ENCODE results near the gene ZNF358. TPM values are rescaled to one million over a fixed set of nuclear protein-coding genes. Genes with fewer than 3 reads are reported as not detected.

ZNF358 gene
- total RNA-seq, 1 donor from 2014 or later = 16.9 TPM

DNA sequence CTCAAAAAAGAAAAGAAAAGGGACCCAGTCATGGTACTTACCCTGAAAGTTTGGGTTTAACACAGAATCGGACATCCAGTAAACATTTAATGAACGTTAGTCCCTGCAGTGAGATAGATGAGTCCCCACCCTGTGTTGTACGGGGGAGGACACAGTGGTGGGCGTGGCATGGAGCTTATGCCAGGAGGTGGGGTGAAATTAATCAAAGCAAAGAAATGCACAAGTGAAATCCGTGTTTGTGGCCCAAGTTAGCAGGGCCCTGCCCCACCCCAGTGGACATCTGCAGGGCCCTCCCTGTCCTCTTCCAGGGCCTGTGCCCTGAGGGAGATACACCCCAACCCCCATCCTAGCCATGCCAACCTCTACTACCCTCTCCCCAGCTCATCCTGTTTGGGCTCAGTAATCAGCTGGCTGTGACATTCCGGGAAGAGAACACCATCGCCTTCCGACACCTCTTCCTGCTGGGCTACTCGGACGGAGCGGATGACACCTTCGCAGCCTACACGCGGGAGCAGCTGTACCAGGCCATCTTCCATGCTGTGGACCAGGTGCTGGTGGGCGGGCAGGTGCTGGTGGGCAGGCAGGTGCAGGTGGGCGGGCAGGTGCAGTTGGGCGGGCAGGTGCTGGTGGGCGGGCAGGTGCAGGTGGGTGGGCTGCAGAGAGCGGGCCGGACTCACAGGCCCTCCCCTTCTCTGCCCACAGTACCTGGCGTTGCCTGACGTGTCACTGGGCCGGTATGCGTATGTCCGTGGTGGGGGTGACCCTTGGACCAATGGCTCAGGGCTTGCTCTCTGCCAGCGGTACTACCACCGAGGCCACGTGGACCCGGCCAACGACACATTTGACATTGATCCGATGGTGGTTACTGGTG lies 10.4 kb downstream of the ZNF358 start:
- Histone ChIP-seq H4K20me1 (ENCODE audit: low read depth) (peaks cover 4% of the 10 kb centered on the region), H3K4me2 (no peak overlapping the region), H3K27me3 (no peaks in the 10 kb centered on the region), H3K79me2 (ENCODE audit: low read depth) (no peaks in the 10 kb centered on the region), H3K36me3 (no peaks in the 10 kb centered on the region), H3K4me1 (peaks cover 10% of the 10 kb centered on the region), H3K27ac (no peak overlapping the region), H2AFZ (replicated peaks) (no peak overlapping the region), H3K9ac (no peak overlapping the region), H3K9me3 (ENCODE audit: low read depth) (no peaks in the 10 kb centered on the region), H3K4me3 (no peak overlapping the region), H3F3A (ENCODE audit: low read depth) (peaks cover 5% of the 10 kb centered on the region)
- no peak overlapping the region for H3K27ac Mint-ChIP-seq
- peaks cover 8% of the 10 kb centered on the region for H3K27me3 Mint-ChIP-seq (ENCODE audit: insufficient read depth, low read depth)
- DNase-seq (ENCODE audit: low spot score) = no peak
- no peak overlapping the region for H3K4me3 Mint-ChIP-seq
- H3K9me3 Mint-ChIP-seq = no peaks in the 10 kb centered on the region
- TF ChIP-seq, protein P1, sequence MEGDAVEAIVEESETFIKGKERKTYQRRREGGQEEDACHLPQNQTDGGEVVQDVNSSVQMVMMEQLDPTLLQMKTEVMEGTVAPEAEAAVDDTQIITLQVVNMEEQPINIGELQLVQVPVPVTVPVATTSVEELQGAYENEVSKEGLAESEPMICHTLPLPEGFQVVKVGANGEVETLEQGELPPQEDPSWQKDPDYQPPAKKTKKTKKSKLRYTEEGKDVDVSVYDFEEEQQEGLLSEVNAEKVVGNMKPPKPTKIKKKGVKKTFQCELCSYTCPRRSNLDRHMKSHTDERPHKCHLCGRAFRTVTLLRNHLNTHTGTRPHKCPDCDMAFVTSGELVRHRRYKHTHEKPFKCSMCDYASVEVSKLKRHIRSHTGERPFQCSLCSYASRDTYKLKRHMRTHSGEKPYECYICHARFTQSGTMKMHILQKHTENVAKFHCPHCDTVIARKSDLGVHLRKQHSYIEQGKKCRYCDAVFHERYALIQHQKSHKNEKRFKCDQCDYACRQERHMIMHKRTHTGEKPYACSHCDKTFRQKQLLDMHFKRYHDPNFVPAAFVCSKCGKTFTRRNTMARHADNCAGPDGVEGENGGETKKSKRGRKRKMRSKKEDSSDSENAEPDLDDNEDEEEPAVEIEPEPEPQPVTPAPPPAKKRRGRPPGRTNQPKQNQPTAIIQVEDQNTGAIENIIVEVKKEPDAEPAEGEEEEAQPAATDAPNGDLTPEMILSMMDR (IDR thresholded peaks at IDR 0.05) = no peak
- no peak for TF ChIP-seq EZH2 (IDR thresholded peaks at IDR 0.05)
- TF ChIP-seq EZH2phosphoT487 (IDR thresholded peaks at IDR 0.05) = no peak
- peaks cover 10% of the 10 kb centered on the region for H3K4me1 Mint-ChIP-seq
- H3K36me3 Mint-ChIP-seq = no peaks in the 10 kb centered on the region

DNA sequence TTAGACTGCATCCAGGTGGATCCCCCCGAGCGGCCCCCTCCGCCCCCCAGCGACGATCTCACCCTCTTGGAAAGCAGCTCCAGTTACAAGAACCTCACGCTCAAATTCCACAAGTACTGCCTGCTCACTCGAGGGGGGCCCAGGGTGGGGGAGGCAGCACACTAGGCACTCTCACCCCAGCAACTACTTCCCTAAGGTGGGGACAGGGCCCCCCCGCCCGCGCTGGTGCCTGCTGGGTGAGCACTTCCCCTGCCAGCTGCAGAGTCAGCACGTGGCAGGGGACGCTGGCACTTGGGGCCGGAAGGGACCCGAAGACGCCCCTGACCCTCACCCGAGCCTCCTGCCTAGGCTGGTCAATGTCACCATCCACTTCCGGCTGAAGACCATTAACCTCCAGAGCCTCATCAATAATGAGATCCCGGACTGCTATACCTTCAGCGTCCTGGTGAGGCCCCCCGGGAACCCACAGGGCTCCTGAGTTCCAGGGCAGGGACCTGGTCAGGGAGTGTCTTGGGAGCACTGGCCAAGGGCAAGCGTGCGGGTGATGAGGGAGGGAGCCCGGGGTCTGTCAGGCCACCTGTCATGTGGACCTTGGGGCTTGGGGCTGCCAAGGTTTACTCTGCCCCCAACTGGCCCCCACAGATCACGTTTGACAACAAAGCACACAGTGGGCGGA lies 11.8 kb downstream of the ZNF358 start:
- peaks cover 4% of the 10 kb centered on the region for H4K20me1 ChIP-seq (ENCODE audit: low read depth)
- Mint-ChIP-seq H3K4me1 (peaks cover 4% of the 10 kb centered on the region), H3K27ac (no peak overlapping the region), H3K27me3 (ENCODE audit: insufficient read depth, low read depth) (peaks cover 4% of the 10 kb centered on the region), H3K36me3 (no peaks in the 10 kb centered on the region), H3K9me3 (no peaks in the 10 kb centered on the region), H3K4me3 (no peak overlapping the region)
- TF ChIP-seq EZH2 (IDR thresholded peaks at IDR 0.05) (no peak), EZH2phosphoT487 (IDR thresholded peaks at IDR 0.05) (no peak)
- TF ChIP-seq, protein P1 (IDR thresholded peaks at IDR 0.05) = no peak
- H3F3A ChIP-seq (ENCODE audit: low read depth) = no peaks in the 10 kb centered on the region
- H3K4me3 ChIP-seq = no peak overlapping the region
- no peaks in the 10 kb centered on the region for H3K36me3 ChIP-seq
- no peaks in the 10 kb centered on the region for H3K9me3 ChIP-seq (ENCODE audit: low read depth)
- no peak overlapping the region for H3K9ac ChIP-seq
- no peak overlapping the region for H3K27ac ChIP-seq
- no peak overlapping the region for H3K4me2 ChIP-seq
- H3K27me3 ChIP-seq = no peaks in the 10 kb centered on the region
- no peak overlapping the region for H2AFZ ChIP-seq (replicated peaks)
- H3K79me2 ChIP-seq (ENCODE audit: low read depth) = no peaks in the 10 kb centered on the region
- DNase-seq (ENCODE audit: low spot score) = no peak
- H3K4me1 ChIP-seq = peaks cover 6% of the 10 kb centered on the region

DNA sequence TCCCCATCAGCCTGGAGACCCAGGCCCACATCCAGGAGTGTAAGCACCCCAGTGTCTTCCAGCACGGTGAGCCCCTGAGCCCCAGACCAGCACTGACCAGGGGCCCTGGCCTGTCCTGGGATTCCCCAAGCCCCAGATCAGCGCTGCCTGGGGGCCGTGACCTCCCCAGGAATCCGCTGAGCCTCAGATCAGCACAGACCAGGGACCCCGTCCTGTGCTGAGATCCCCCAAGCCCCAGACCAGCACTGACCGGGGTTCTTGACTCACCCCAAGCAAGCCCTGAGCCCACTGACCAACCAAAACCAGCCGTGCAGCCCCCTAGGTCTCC lies 12.3 kb downstream of the ZNF358 start:
- no peak overlapping the region for H3K27ac Mint-ChIP-seq
- no peaks in the 10 kb centered on the region for H3F3A ChIP-seq (ENCODE audit: low read depth)
- H2AFZ ChIP-seq (replicated peaks) = no peak overlapping the region
- no peak overlapping the region for H3K4me2 ChIP-seq
- no peaks in the 10 kb centered on the region for H3K27me3 ChIP-seq
- H4K20me1 ChIP-seq (ENCODE audit: low read depth) = peaks cover 4% of the 10 kb centered on the region
- no peaks in the 10 kb centered on the region for H3K79me2 ChIP-seq (ENCODE audit: low read depth)
- no peak for DNase-seq (ENCODE audit: low spot score)
- peaks cover 4% of the 10 kb centered on the region for H3K4me1 ChIP-seq
- H3K9me3 Mint-ChIP-seq = no peaks in the 10 kb centered on the region
- H3K4me3 ChIP-seq = no peak overlapping the region
- H3K4me1 Mint-ChIP-seq = peaks cover 5% of the 10 kb centered on the region
- H3K27me3 Mint-ChIP-seq (ENCODE audit: insufficient read depth, low read depth) = peaks cover 4% of the 10 kb centered on the region
- H3K9me3 ChIP-seq (ENCODE audit: low read depth) = no peaks in the 10 kb centered on the region
- no peaks in the 10 kb centered on the region for H3K36me3 ChIP-seq
- H3K36me3 Mint-ChIP-seq = no peaks in the 10 kb centered on the region
- H3K27ac ChIP-seq = no peak overlapping the region
- H3K9ac ChIP-seq = no peak overlapping the region
- no peak overlapping the region for H3K4me3 Mint-ChIP-seq
- no peak for TF ChIP-seq EZH2 (IDR thresholded peaks at IDR 0.05)
- TF ChIP-seq, protein P1 (IDR thresholded peaks at IDR 0.05) = no peak

Measured in neural progenitor cell (in vitro differentiated cells).